ENCODE results near the gene GFRA1. TPM values are rescaled to one million over a fixed set of nuclear protein-coding genes. Genes with fewer than 3 reads are reported as not detected.

Gene GFRA1
- total and polyA plus RNA-seq, 2 donors (not counting 1 experiment from before 2014, with no cell fraction given), result not detected

DNA sequence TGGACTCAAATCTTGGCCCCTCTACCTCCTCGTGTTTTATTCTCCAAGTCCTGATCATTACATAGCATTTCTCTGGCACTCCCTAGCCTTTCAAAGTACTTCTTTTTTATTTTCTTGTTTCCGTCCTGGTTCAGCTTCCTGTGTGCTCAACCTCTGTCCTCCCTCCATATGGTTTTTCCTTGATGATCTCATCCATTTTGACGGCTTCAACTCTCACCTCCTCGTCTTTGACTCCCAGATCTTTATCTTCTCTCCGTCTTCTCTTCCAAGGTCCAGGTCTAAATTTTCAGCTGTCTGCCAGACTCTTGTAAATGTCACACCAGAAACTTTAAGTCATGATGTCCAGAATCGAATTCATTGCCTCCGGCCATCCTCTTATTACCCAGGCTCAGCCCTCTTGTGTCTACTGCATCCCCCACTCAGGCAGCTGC is 23.3 kb upstream of the GFRA1 start:
- POLR2A ChIA-PET, result no interaction called here
- intact Hi-C loops (cut with micrococcal nuclease), result no loop called here
- no peak overlapping the region for H3K27ac ChIP-seq (ENCODE audit: low read length in 2 of 2)
- TF ChIP-seq EZH2 (IDR thresholded peaks at IDR 0.05; ENCODE audit: borderline replicate concordance, insufficient read depth, low read depth, low read length, poor library complexity, severe bottlenecking), result no peak
- TF ChIP-seq, protein P1, sequence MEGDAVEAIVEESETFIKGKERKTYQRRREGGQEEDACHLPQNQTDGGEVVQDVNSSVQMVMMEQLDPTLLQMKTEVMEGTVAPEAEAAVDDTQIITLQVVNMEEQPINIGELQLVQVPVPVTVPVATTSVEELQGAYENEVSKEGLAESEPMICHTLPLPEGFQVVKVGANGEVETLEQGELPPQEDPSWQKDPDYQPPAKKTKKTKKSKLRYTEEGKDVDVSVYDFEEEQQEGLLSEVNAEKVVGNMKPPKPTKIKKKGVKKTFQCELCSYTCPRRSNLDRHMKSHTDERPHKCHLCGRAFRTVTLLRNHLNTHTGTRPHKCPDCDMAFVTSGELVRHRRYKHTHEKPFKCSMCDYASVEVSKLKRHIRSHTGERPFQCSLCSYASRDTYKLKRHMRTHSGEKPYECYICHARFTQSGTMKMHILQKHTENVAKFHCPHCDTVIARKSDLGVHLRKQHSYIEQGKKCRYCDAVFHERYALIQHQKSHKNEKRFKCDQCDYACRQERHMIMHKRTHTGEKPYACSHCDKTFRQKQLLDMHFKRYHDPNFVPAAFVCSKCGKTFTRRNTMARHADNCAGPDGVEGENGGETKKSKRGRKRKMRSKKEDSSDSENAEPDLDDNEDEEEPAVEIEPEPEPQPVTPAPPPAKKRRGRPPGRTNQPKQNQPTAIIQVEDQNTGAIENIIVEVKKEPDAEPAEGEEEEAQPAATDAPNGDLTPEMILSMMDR (IDR thresholded peaks at IDR 0.05), result no peak
- H3K36me3 ChIP-seq (replicated peaks in 1 of 2; ENCODE audit: control extremely low read depth in 1 of 2, control insufficient read depth in 1 of 2, extremely low read depth in 1 of 2, insufficient read depth in 2 of 2, low read length in 1 of 2), result no peaks in the 10 kb centered on the region
- no peaks in the 10 kb centered on the region for H3K79me2 ChIP-seq (ENCODE audit: control insufficient read depth, insufficient read depth, low read length)
- no peaks in the 10 kb centered on the region for H3K27me3 Mint-ChIP-seq
- no peak for ATAC-seq (ENCODE audit: low read depth)
- H3K4me3 Mint-ChIP-seq, result no peak overlapping the region
- H2AFZ ChIP-seq (ENCODE audit: insufficient read depth, low read depth, low read length, poor library complexity, severe bottlenecking), result no peak overlapping the region
- no peak overlapping the region for H3K4me3 ChIP-seq (ENCODE audit: control extremely low read depth in 1 of 5, extremely low read depth in 1 of 5, insufficient read depth in 1 of 5, low read depth in 2 of 5, low read length in 4 of 5)
- no peaks in the 10 kb centered on the region for H3K4me1 ChIP-seq (ENCODE audit: control insufficient read depth in 2 of 2, insufficient read depth in 2 of 2, low read length in 2 of 2)
- H3K9me3 ChIP-seq (ENCODE audit: control extremely low read depth in 1 of 3, control insufficient read depth in 2 of 3, insufficient read depth in 1 of 3, low read length in 2 of 3), result no peaks in the 10 kb centered on the region
- no peaks in the 10 kb centered on the region for H4K20me1 ChIP-seq (ENCODE audit: control insufficient read depth, insufficient read depth, low read length, poor library complexity, severe bottlenecking)
- no peaks in the 10 kb centered on the region for H3K9me3 Mint-ChIP-seq (ENCODE audit: insufficient read depth)
- CTCF ChIA-PET, result interaction anchor here (0.9 kb wide), 1 partner anchor 9 kb away, joined by 3 read pairs; no protein-coding TSS in a partner anchor
- no peak overlapping the region for H3K27ac Mint-ChIP-seq
- 75% methylated on average over 7 of the region's 7 CpGs for WGBS (ENCODE audit: insufficient coverage)
- no peak overlapping the region for H3K9ac ChIP-seq (ENCODE audit: low read length)
- DNase-seq, result no peak
- H3K27me3 ChIP-seq (replicated peaks in 1 of 4; ENCODE audit: control extremely low read depth in 1 of 4, control insufficient read depth in 3 of 4, insufficient read depth in 4 of 4, low read length in 3 of 4), result peaks cover 0 to 2% (median 0%) of the 10 kb centered on the region in 4 experiments
- no peaks in the 10 kb centered on the region for H3K4me1 Mint-ChIP-seq
- H3K4me2 ChIP-seq (replicated peaks; ENCODE audit: low read depth, low read length, poor library complexity, severe bottlenecking), result no peak overlapping the region

DNA sequence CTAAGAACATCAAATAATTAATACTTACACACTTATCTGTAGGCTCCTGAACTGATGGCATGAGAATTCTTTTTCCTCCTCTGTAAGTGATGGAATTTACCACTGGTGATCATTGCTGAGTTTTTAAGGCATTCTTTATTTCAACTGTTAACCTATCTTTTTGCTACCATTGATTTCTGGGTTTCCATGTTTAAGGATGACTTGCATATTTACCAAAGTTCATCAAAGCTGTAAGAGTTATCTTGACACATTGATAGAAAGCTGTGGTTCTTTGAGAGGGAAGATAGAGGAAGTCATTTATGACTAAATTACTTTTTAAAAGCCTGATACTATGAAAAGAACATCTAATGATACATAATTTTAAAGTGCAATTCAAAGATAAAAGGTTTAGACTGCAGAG is 19.5 kb upstream of the GFRA1 start:
- no peak for DNase-seq
- no peak overlapping the region for H3K4me3 Mint-ChIP-seq
- Histone ChIP-seq H3K79me2 (ENCODE audit: control insufficient read depth, insufficient read depth, low read length) (no peaks in the 10 kb centered on the region), H3K9me3 (ENCODE audit: control extremely low read depth in 1 of 3, control insufficient read depth in 2 of 3, insufficient read depth in 1 of 3, low read length in 2 of 3) (no peaks in the 10 kb centered on the region), H3K27me3 (replicated peaks in 1 of 4; ENCODE audit: control extremely low read depth in 1 of 4, control insufficient read depth in 3 of 4, insufficient read depth in 4 of 4, low read length in 3 of 4) (peaks cover 0 to 2% (median 0%) of the 10 kb centered on the region in 4 experiments), H3K4me2 (replicated peaks; ENCODE audit: low read depth, low read length, poor library complexity, severe bottlenecking) (no peak overlapping the region), H3K4me3 (ENCODE audit: control extremely low read depth in 1 of 5, extremely low read depth in 1 of 5, insufficient read depth in 1 of 5, low read depth in 2 of 5, low read length in 4 of 5) (no peak overlapping the region), H3K9ac (ENCODE audit: low read length) (no peak overlapping the region), H3K36me3 (replicated peaks in 1 of 2; ENCODE audit: control extremely low read depth in 1 of 2, control insufficient read depth in 1 of 2, extremely low read depth in 1 of 2, insufficient read depth in 2 of 2, low read length in 1 of 2) (no peaks in the 10 kb centered on the region), H3K4me1 (ENCODE audit: control insufficient read depth in 2 of 2, insufficient read depth in 2 of 2, low read length in 2 of 2) (no peaks in the 10 kb centered on the region), H3K27ac (ENCODE audit: low read length in 2 of 2) (no peak overlapping the region), H2AFZ (ENCODE audit: insufficient read depth, low read depth, low read length, poor library complexity, severe bottlenecking) (no peak overlapping the region), H4K20me1 (ENCODE audit: control insufficient read depth, insufficient read depth, low read length, poor library complexity, severe bottlenecking) (no peaks in the 10 kb centered on the region)
- ChIA-PET POLR2A (no interaction called here), CTCF (no interaction called here)
- intact Hi-C loops (cut with micrococcal nuclease), result no loop called here
- H3K9me3 Mint-ChIP-seq (ENCODE audit: insufficient read depth), result no peaks in the 10 kb centered on the region
- TF ChIP-seq, protein P1 (IDR thresholded peaks at IDR 0.05), result no peak
- TF ChIP-seq EZH2 (IDR thresholded peaks at IDR 0.05; ENCODE audit: borderline replicate concordance, insufficient read depth, low read depth, low read length, poor library complexity, severe bottlenecking), result no peak
- no peaks in the 10 kb centered on the region for H3K27me3 Mint-ChIP-seq
- H3K4me1 Mint-ChIP-seq, result no peaks in the 10 kb centered on the region
- ATAC-seq (ENCODE audit: low read depth), result no peak
- no peak overlapping the region for H3K27ac Mint-ChIP-seq

Data from B cell (primary cell).